ENCODE results near the gene FAR2.

GRCh38 chr12:29164477-29165393 is 15.7 kb downstream of the FAR2 start:
- no peak for TF ChIP-seq CTCF (conservative IDR thresholded peaks at IDR 0.05; ENCODE audit: low read length)
- no peak for TF ChIP-seq EZH2phosphoT487 (IDR thresholded peaks at IDR 0.05; ENCODE audit: borderline replicate concordance, low read depth, low read length)
